Erythroblast (primary cell): ENCODE data around the gene EID1.

Source experiments
- DNase-seq, 2 experiments: peaks; one replicate each; lab custom pipeline; 2025; lab: John Stamatoyannopoulos, UW
- GATA1 ChIP-seq: IDR thresholded peaks from 2 replicates; pipeline ENCODE4 v1.6.1; 2011; ENCODE audit warnings: low read depth, mild to moderate bottlenecking, control low read depth, low read length, moderate library complexity
- POLR2A ChIP-seq: IDR thresholded peaks from 2 replicates; pipeline ENCODE4 v1.6.1; 2011; ENCODE audit warnings: mild to moderate bottlenecking, low read length

The EID1 gene

DNA sequence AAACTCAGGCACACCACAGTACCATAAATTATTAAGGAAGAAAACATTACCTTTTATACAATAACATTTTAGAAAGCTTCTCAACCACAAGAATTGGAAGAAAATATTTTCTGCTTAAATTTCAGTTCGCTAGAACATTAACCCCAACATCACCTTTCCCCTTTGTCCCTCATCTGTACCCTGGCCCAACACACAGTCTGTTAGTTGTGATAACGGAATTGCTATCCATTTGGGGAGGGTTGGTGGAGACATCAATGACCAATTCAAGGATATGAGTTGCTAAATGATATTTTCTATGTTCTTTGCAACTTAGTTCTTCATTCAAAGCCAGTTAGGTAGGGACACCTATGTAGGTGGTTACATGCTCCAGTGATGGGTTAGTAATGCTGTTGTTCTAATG, 5.8 kb downstream of the EID1 start:
- DNase-seq: no peak
- TF ChIP-seq GATA1 (no peak), POLR2A (no peak)

DNA sequence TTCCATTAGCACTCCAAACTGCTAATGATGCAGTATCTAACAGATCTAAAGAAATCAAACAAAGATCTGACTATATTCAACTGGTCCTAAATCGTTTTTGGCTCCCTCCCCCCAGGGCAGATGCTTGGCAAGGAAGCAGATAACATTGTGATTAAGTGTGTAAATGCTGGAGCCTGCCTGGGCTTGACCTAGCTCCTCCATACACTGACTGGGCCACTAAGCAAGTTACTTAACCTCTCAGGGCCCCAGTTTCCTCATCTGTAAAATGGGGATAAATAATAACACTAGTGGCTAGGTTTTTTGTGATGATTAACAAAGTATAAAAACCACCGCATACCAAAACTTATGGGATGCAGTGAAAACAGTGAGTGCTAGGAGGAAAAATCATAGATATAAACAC, 9.2 kb downstream of the EID1 start:
- TF ChIP-seq GATA1 (no peak), POLR2A (no peak)
- DNase-seq: no peak

DNA sequence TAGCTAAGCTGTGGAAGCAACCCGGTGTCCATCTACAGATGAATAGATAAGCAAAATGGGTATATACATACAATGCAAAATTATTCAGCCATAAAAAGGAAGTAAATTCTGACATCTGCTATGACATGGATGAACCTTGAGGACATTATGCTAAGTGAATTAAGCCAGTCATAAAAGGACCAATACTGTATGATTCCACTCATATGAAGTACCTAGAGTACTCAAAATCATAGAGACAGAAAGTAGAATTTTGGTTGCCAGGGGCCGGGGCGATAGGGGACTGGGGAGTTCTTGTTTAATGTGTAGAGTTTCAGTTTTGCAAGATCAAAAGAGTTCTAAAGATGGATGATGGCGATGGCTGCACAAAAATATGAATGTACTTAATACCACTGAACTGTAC, 10.3 kb downstream of the EID1 start:
- no peak for DNase-seq
- TF ChIP-seq POLR2A (no peak), GATA1 (no peak)

DNA sequence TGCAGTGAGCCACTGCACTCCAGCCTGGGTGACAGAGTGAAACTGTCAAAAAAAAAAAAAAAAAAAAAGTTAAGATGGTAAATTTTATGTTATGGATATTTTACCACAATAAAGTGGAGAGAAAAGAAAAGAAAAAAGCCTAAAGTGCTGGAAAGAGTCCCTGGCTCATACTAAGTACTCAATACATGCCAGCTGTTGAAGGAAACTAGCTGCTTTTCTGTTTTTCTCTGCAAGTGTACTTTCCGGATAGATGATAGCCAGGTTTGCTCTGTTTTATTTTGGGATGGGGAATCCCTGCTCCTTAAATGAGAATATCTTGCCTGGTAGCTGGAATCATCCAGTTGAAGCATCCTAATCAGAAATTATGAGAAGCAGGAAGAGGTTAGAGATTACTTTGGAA, 10.9 kb downstream of the EID1 start:
- no peak for TF ChIP-seq GATA1
- TF ChIP-seq POLR2A: no peak

GRCh38 chr15:48889925-48890324, 12.0 kb downstream of the EID1 start:
- no peak for DNase-seq
- no peak for TF ChIP-seq GATA1
- no peak for TF ChIP-seq POLR2A

More for the DNA sequence above, 10.9 kb downstream of the EID1 start:
- no peak for DNase-seq

- TF ChIP-seq GATA1 (no peak), POLR2A (no peak)
- DNase-seq: no peak
Observed at GRCh38 chr15:48890375-48890972, 12.5 kb downstream of the EID1 start.

- no peak for TF ChIP-seq POLR2A
- DNase-seq: no peak
Observed at GRCh38 chr15:48891232-48891765, 13.4 kb downstream of the EID1 start.

DNA sequence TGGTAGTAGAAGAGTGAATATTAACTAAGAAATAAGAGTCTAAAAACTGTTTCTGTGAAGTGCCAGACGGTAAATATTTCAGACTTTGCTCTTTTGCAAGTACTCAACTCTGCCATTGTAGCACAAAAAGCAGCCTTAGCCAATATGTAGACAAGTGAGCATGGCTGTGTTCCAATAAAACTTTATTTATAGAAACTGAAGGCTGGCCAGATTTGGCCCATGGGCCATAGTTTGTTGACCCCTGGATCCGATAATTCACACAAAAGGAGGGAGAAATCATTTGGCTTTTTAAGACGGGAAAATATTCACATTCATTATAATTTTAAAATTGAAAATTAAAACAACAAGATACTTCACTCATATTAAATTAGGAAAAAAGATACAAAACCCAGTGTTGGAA, 15.4 kb downstream of the EID1 start:
- DNase-seq: no peak
- TF ChIP-seq GATA1: no peak
- no peak for TF ChIP-seq POLR2A

DNA sequence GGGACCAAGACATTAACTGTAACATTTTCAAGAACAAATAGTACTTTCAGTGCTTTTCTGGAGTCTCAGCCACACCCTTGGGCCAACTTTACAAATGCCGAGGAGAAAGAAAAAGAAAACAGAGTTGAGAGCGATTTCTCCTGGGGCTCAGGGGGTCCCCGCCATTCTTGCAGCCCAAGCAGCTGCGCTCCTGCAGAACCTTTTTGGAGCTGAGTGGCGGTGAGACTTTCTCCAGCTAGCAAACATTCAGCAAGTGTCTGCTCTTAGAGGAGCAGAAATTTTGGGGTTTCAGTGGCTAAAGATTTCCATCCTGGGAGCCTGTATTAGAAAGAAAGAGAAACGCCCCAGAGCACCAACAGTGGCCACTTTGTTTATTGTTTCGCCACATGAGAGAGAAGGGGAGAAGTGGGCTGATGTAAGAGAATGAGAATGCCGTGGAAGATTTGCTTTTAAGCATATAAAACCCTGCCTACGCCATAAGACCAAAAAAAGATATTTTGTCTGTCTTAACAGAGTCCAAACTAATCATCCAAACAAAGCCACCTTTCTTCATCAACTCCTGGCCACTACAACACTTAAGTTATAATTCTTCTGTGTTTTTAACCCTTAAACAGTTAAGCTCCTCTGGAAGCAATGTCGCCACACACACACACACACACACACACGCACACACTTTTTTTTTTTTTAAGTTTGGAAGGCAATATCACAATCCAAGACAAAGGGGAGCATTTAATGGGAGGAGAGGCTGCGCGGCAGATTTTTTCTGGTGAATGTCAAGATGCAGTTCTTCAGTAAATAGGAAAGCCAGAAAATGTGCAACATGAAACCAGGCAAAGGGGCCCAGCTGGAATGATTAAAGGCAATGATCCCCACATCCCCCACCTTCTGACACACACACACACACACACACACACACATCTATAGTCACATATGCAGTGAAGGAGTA, 19.2 kb downstream of the EID1 start:
- DNase-seq: no peak
- TF ChIP-seq GATA1: no peak

- no peak for TF ChIP-seq GATA1
- TF ChIP-seq POLR2A: no peak
- no peak for DNase-seq
Observed at GRCh38 chr15:48898032-48898431, 20.1 kb downstream of the EID1 start.

GRCh38 chr15:48898446-48898845, 20.5 kb downstream of the EID1 start:
- TF ChIP-seq POLR2A (no peak), GATA1 (no peak)
- no peak for DNase-seq

GRCh38 chr15:48899793-48900192, 21.9 kb downstream of the EID1 start:
- TF ChIP-seq GATA1 (no peak), POLR2A (no peak)
- DNase-seq: no peak

- no peak for TF ChIP-seq POLR2A
- TF ChIP-seq GATA1: no peak
- no peak for DNase-seq
Observed at GRCh38 chr15:48904758-48905157, 26.8 kb downstream of the EID1 start.

DNA sequence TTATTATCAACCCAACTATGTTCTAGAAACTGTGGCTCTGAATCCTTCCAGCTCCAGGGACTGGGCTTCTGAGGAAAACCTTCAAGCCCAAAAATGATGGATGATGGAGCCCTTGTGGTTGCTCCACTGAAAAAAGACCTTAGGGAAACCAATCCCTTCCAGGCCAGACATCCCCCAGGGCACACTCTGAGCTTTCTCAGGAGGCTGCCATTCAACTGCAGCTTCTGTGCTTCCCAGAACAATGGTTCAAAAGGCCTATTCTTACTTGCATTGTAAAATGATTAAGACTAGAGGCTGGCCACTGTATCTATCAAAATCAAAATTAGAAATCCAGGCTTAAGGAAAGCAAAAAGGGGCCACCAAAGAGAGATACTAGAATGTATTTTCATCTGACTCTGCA, 27.3 kb downstream of the EID1 start:
- no peak for DNase-seq
- no peak for TF ChIP-seq POLR2A
- no peak for TF ChIP-seq GATA1
